Daoy (cell line): ENCODE data around the gene CYBA. TPM values are rescaled to one million over a fixed set of nuclear protein-coding genes. Genes with fewer than 3 reads are reported as not detected.

ENCODE experiments used
- DNase-seq: peaks from one replicate; pipeline ENCODE4 v3.0.0-alpha.2; 2015; ENCODE audit warnings: low read depth
- total RNA-seq: library from RNA; depleted of rRNA; stranded (reverse); fragments of >200 nt; shearing (Covaris generic); gene quantifications from 2 replicates; pipeline ENCODE4 v1.2.3, GENCODE V29; 2014; rRNA removed

Gene CYBA
- 259 and 288 TPM in 2 replicates for total RNA-seq

DNA sequence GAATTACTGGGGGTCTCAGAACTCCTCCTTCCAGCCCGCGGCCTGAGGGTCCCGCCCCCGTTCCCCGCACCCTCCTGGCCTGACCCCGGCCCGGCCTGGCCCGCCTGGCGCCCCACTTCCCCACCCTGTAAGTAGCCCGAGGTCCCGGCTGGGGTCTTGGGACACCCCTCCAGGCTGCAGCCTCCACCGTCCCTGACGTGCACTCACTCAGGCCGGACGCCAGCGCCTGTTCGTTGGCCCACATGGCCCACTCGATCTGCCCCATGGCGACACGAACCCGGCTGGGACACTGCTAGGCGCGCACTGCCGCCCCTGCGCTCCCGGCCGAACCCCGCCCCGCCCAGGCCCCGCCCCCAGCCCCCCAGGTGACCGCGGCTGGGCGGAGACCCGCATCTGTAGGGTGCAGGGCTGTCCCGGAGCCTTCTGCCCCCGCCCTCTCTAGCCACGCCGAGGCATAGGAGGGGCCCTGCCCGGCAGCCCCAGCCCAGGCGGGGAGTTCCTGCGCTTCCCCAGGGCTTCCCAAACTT, at the start of gene CYBA:
Gene CYBA (minus strand): TSS at position 305 of the 527 bp plus-strand sequence. CDS start 40 bp downstream, at position 265.
- peak; percentile 84 for DNase-seq

GRCh38 chr16:88700322-88700635, 49.4 kb upstream of the CYBA start:
- no peak for DNase-seq

DNA sequence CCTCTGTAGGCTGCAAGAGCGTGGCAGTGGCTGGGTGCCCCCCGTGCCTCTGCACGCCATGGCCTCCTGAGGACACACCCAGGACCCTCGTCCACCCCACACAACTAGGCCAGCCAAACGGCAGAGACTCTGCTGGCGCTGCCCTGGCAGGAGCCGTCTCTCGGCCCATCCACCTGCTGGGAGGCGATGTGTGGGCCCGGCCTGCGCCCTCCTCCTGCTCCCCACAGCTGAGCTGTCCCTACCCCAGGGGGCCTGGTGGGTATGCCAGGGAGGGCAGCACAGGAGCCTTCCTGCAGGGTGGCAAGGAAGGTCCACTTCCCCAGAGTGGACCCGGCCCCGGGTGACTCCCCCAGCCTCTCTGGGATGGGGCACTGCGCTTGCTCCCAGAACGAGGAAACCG, 48.3 kb upstream of the CYBA start:
- DNase-seq: no peak

DNA sequence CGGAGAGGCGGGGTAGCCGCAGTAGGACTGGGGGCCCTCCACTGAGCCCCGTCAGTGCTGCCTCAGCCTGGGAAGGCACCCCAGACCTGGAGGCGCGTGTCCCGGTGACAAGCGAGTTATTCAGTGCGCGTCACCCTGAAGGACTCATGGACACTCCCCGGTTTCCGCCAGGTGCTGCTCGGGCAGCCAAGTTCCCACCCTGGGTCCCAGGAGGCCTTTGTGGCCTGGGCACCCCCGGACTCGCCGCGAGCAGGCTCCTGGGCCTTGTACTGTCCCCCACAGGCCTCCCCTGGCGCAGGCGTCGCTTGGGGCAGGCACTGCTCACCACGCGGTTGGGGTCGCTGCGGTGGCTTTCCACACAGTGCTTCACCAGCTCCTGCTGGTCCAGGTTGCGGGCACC, 47.8 kb upstream of the CYBA start:
- no peak for DNase-seq

- no peak for DNase-seq
Measured at GRCh38 chr16:88697831-88698615, 47.2 kb upstream of the CYBA start.

- no peak for DNase-seq
Measured at GRCh38 chr16:88697116-88697830, 46.4 kb upstream of the CYBA start.

DNA sequence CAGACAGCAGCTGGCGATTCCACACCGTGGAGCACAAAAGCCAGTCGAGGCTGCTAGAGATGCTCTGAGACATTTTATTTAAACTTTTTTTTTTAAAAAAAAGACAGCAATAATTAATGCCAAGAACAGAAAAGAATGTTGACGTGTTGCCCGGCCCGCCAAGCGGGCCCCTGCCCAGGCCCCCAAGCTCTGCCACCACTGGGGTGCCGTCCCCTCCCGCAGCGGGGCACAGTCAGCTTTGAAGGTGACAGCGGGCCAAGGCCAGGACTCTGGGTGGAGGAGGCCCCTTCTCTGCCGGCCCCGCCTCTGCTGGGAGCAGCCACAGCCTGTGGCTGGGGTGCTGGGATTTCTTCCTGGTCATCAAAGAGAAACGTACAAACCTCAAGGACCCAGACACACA, 45.6 kb upstream of the CYBA start:
- DNase-seq: no peak

DNA sequence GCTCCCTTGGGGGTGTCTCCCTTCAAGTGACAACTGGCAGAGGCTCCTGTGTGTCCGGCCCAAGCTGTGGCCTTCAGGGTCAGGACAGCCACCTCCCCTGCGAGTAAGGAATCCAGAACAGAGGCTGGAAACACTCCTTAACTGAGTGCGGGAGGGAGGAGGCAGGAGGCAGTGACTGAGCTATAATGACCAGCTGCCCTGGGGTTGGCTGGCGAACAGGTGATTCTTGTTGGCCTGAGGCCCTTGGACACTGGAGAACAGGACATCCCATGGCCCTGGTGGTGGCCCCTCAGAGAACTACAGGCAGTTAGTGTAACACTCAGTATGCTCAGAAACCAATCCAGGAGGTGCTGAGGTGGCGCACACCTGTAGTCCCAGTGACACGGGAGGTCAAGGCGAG, 44.9 kb upstream of the CYBA start:
- no peak for DNase-seq

DNA sequence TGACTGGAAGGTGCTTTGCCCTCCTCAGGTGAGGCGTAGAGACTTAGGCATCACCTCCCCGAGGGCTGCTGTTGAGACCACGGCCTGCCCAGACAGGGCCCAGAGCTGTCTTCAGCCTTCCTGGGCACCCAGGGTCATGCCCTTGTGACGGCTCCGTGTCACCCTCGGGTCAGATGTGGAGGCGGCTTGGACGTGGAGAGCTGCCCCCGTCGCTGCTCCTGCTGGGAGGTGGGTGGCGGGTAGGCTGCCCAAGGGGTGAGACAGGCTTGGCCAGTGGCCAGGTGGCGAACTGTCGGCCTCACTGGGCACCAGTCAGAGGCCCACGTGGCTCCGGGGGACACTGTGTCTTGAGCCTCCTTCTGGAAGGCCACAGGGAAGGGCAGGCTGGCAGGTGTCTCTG, 44.4 kb upstream of the CYBA start:
- no peak for DNase-seq

GRCh38 chr16:88694221-88695087, 43.6 kb upstream of the CYBA start:
- DNase-seq: no peak

DNA sequence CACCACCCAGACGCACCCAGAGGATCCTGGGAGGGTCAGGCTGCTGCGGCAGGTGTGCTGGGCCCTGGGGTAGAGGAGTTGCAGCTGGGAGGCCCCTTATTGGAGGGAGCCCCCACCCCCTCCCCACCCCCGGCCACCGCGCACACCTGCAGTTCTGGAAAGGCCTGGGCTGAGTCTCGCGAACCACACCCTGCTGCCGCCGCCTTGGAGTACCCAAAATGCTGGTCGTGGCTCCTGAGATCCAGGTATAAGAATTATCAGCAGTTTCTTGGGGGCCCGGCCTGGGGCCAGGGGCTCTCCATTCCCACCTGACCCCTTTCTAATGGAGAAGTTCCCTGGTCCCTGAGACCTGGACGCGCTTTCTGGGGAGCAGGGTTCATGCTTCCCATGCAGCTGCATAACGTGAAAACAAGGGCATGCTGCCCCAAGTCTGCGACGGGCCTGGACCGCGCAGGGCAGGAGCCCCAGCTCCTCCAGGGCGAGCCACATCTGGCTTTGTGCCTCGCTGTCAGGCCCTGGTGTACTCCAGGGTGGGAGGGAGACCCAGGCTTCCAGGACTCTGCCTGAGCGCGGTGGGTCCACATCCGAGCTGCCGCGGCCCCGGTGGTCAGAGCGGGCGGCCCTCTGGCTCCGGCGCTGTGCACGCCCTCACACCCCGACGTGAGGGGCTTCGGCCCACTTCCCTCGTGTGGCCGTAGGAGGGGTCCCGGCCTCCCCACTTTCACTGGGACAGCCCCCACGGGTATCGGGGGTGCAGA, 42.7 kb upstream of the CYBA start:
- no peak for DNase-seq

GRCh38 chr16:88692861-88693260, 42.0 kb upstream of the CYBA start:
- DNase-seq: no peak

GRCh38 chr16:88691924-88692560, 41.2 kb upstream of the CYBA start:
- no peak for DNase-seq

- no peak for DNase-seq
Measured at GRCh38 chr16:88691129-88691813, 40.4 kb upstream of the CYBA start.

GRCh38 chr16:88690341-88691128, 39.7 kb upstream of the CYBA start:
- DNase-seq: no peak

DNA sequence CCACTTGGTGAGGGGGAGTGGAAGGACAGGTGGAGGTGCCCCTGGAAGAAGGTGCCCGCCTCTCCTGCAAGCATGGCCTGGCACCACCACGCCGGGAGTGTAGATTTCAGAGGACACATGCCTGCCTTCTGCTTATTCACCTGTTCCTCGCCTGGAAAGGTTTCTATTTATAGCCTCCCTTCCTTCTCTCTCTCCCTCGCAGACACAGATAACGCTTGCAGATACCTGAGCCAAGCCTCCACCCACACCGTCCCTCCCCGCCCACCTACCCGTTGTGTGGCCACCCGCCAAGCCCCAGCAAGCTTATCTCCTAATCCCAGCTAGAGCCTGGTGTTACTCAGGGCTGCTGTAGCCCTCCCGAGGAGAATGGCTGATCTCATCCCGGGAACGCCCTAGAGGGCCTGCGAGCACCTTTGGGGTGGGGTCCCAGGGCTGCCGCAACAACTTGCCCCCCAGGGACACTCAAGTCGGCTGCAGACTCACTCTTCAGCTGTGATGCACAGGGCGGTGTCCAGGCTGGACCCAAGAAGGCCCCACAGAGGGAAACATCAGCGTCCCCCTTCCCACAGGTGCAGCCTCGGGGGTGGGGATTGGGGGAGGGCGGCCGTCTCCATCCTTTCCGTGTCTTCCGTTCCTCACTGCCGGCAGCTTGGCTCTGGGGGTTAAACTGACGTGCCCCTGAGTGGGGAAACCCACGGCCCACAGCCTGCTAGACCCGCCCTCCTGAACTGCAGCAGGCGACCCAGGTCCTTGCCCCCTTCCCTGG, 37.3 kb upstream of the CYBA start:
- DNase-seq: peak; percentile 53

DNA sequence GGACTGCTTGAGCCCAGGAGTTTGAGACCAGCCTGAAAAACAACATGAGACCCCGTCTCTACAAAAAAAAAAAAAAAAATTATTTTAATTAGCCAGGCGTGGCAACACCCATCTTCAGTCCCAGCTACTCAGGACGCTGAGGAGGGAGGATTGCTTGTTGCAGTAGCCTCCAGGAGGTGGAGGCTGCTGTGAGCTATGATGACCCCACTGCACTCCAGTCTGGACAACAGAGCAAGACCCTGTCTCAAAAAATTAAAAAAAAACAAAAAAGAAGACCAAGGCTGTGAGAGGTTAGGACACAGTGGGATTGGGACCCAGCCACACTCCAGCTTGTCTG, 36.8 kb upstream of the CYBA start:
- no peak for DNase-seq

GRCh38 chr16:88687254-88687576, 36.4 kb upstream of the CYBA start:
- no peak for DNase-seq
